OCI-LY3 (cell line): ENCODE measurements around the gene RUBCN.

Experiments used
- CTCF ChIP-seq: fragments of 200-600, 300-600 bp; sonication (generic); IDR thresholded peaks from 2 replicates; pipeline ENCODE4 v1.5.1; 2014; ENCODE audit warnings: antibody characterized with exemption, low read length, low read depth
- EZH2phosphoT487 ChIP-seq: fragments of 200-600 bp; shearing (Covaris generic); IDR thresholded peaks from 2 replicates; pipeline ENCODE4 v1.6.1; 2018; ENCODE audit warnings: antibody characterized with exemption, mixed run types, low read depth

- TF ChIP-seq CTCF (no peak), EZH2phosphoT487 (no peak)
Measured at GRCh38 chr3:197761784-197762183, 25.1 kb upstream of the RUBCN start.
